Mesenchymal stem cell (in vitro differentiated cells and primary cell): ENCODE data around the gene SLC31A1.

Source experiments
- DNase-seq: peaks from one replicate; pipeline ENCODE4 v3.0.0-alpha.2; 2013
- H2AFZ ChIP-seq: one replicate; pipeline ENCODE4 v1.6.1; 2013; ENCODE audit warnings: low read depth, mild to moderate bottlenecking, control low read depth, inconsistent platforms, low read length, moderate library complexity
- H2AK5ac ChIP-seq: 2 replicates; pipeline ENCODE4 v1.6.1; 2013; ENCODE audit warnings: low read length, moderate library complexity, mild to moderate bottlenecking, inconsistent platforms; ENCODE audit not compliant: severe bottlenecking
- H2BK120ac ChIP-seq: one replicate; pipeline ENCODE4 v1.6.1; 2013; ENCODE audit warnings: low read depth, mild to moderate bottlenecking, inconsistent platforms, low read length, moderate library complexity
- H2BK12ac ChIP-seq, 2 experiments: one replicate each; pipeline ENCODE4 v1.6.1; 2013; ENCODE audit warnings: inconsistent platforms in 2 of 2, low read length in 2 of 2, mild to moderate bottlenecking in 2 of 2, moderate library complexity in 2 of 2, control low read depth in 1 of 2
- H2BK15ac ChIP-seq: one replicate; pipeline ENCODE4 v1.6.1; 2013; ENCODE audit warnings: mild to moderate bottlenecking, low read depth, inconsistent platforms; ENCODE audit not compliant: poor library complexity, severe bottlenecking
- H2BK5ac ChIP-seq: 2 replicates; pipeline ENCODE4 v1.6.1; 2013; ENCODE audit warnings: low read depth, mild to moderate bottlenecking, low read length, control low read depth, inconsistent platforms; ENCODE audit not compliant: poor library complexity, severe bottlenecking
- H3K14ac ChIP-seq, 2 experiments: one replicate each; pipeline ENCODE4 v1.6.1; 2013; ENCODE audit warnings: inconsistent platforms in 2 of 2, low read length in 2 of 2, control low read depth in 1 of 2, mild to moderate bottlenecking in 1 of 2, moderate library complexity in 1 of 2
- H3K18ac ChIP-seq, 2 experiments: one replicate each; pipeline ENCODE4 v1.6.1; 2013; ENCODE audit warnings: inconsistent platforms in 2 of 2, low read length in 2 of 2, control low read depth in 1 of 2, low read depth in 1 of 2, mild to moderate bottlenecking in 1 of 2
- H3K23ac ChIP-seq, 2 experiments: one replicate each; pipeline ENCODE4 v1.6.1; 2013; ENCODE audit warnings: inconsistent platforms in 2 of 2, low read length in 2 of 2, mild to moderate bottlenecking in 2 of 2, moderate library complexity in 2 of 2, control low read depth in 1 of 2
- H3K27ac ChIP-seq: 2 replicates; pipeline ENCODE4 v1.5.1; 2013; ENCODE audit warnings: mild to moderate bottlenecking, moderate library complexity, low read length, control low read depth, inconsistent platforms; ENCODE audit not compliant: poor library complexity, severe bottlenecking
- H3K27me3 ChIP-seq, 2 experiments: 2 replicates each; pipeline versions ENCODE4 v1.6.1 to v1.7.0; 2013; ENCODE audit warnings: low read length in 2 of 2, mild to moderate bottlenecking in 2 of 2, moderate library complexity in 2 of 2, control low read depth in 1 of 2, inconsistent platforms in 1 of 2; ENCODE audit not compliant: control insufficient read depth in 1 of 2, insufficient read depth in 1 of 2
- H3K36me3 ChIP-seq, 2 experiments: 2 replicates each; pipeline versions ENCODE4 v1.6.1 to v1.7.0; 2013; ENCODE audit warnings: low read length in 2 of 2, control low read depth in 1 of 2, inconsistent platforms in 1 of 2, low read depth in 1 of 2, mild to moderate bottlenecking in 1 of 2; ENCODE audit not compliant: insufficient read depth in 2 of 2, control insufficient read depth in 1 of 2
- H3K4ac ChIP-seq, 2 experiments: one replicate each; pipeline ENCODE4 v1.6.1; 2013; ENCODE audit warnings: inconsistent platforms in 2 of 2, low read length in 2 of 2, mild to moderate bottlenecking in 2 of 2, moderate library complexity in 2 of 2, control low read depth in 1 of 2, low read depth in 1 of 2
- H3K4me1 ChIP-seq: 2 replicates; pipeline ENCODE4 v1.6.1; 2013; ENCODE audit warnings: low read depth, low read length, control low read depth; ENCODE audit not compliant: control insufficient read depth, insufficient read depth
- H3K4me2 ChIP-seq: 2 replicates; pipeline ENCODE4 v1.6.1; 2013; ENCODE audit warnings: low read length, mild to moderate bottlenecking, inconsistent platforms; ENCODE audit not compliant: poor library complexity, severe bottlenecking
- H3K4me3 ChIP-seq, 2 experiments: 2 replicates each; pipeline versions ENCODE4 v1.5.1 to v1.7.0; 2013; ENCODE audit warnings: low read length in 2 of 2, mild to moderate bottlenecking in 2 of 2, control low read depth in 1 of 2, low read depth in 1 of 2; ENCODE audit not compliant: insufficient read depth in 1 of 2
- H3K79me1 ChIP-seq: replicated peaks from 2 replicates; pipeline ENCODE4 v1.6.1; 2013; ENCODE audit warnings: mild to moderate bottlenecking, control low read depth, low read length, inconsistent platforms; ENCODE audit not compliant: poor library complexity, severe bottlenecking
- H3K9ac ChIP-seq: 2 replicates; pipeline ENCODE4 v1.7.0; 2013; ENCODE audit warnings: mild to moderate bottlenecking, low read length, moderate library complexity
- H3K9me3 ChIP-seq: 2 replicates; pipeline ENCODE4 v1.7.0; 2013; ENCODE audit warnings: mild to moderate bottlenecking, low read length; ENCODE audit not compliant: control insufficient read depth
- H4K8ac ChIP-seq: one replicate; pipeline ENCODE4 v1.6.1; 2013; ENCODE audit warnings: inconsistent platforms, mild to moderate bottlenecking, low read length, moderate library complexity
- H4K91ac ChIP-seq: one replicate; pipeline ENCODE4 v1.6.1; 2013; ENCODE audit warnings: mild to moderate bottlenecking, low read length, inconsistent platforms
- WGBS: methylation state at CpG from one replicate; pipeline ENCODE4 v1.1.7; 2013; ENCODE audit warnings: mixed read lengths; 5-methylcytosine and 5-hydroxymethylcytosine counted together

The SLC31A1 gene

GRCh38 chr9:113210815-113211214, 10.5 kb upstream of the SLC31A1 start:
- no peak overlapping the region for H2BK15ac ChIP-seq
- H4K8ac ChIP-seq: no peak overlapping the region
- 97% methylated on average over 9 of the region's 10 CpGs for WGBS
- no peaks in the 10 kb centered on the region for H3K9me3 ChIP-seq
- H2BK120ac ChIP-seq: no peak overlapping the region
- H3K27me3 ChIP-seq: no peaks in the 10 kb centered on the region
- no peak overlapping the region for H3K4me2 ChIP-seq
- H3K4me1 ChIP-seq: no peaks in the 10 kb centered on the region
- H3K27ac ChIP-seq: no peak overlapping the region
- no peak overlapping the region for H3K4ac ChIP-seq
- H3K18ac ChIP-seq: no peak overlapping the region
- H2AFZ ChIP-seq: no peak overlapping the region
- H3K79me1 ChIP-seq: peaks cover 31% of the 10 kb centered on the region
- DNase-seq: no peak
- H2BK12ac ChIP-seq: no peak overlapping the region
- no peak overlapping the region for H3K9ac ChIP-seq
- peaks cover 16 to 53% of the 10 kb centered on the region in 2 experiments for H3K36me3 ChIP-seq
- no peak overlapping the region for H3K4me3 ChIP-seq
- H2AK5ac ChIP-seq: no peak overlapping the region
- H4K91ac ChIP-seq: no peak overlapping the region
- H2BK5ac ChIP-seq: no peak overlapping the region
- no peak overlapping the region for H3K23ac ChIP-seq
- no peak overlapping the region for H3K14ac ChIP-seq

GRCh38 chr9:113215132-113215531, 6.2 kb upstream of the SLC31A1 start:
- H3K4me3 ChIP-seq: no peak overlapping the region
- H2BK120ac ChIP-seq: no peak overlapping the region
- H2BK5ac ChIP-seq: no peak overlapping the region
- H3K4me2 ChIP-seq: no peak overlapping the region
- peak; percentile 72 for DNase-seq
- no peak overlapping the region for H2BK12ac ChIP-seq
- peaks cover 31% of the 10 kb centered on the region for H3K79me1 ChIP-seq
- H3K9me3 ChIP-seq: no peaks in the 10 kb centered on the region
- no peak overlapping the region for H3K27ac ChIP-seq
- H3K4me1 ChIP-seq: no peaks in the 10 kb centered on the region
- H4K8ac ChIP-seq: no peak overlapping the region
- no peaks in the 10 kb centered on the region for H3K27me3 ChIP-seq
- WGBS: 67% methylated on average over 1 of the region's 3 CpGs
- H3K9ac ChIP-seq: no peak overlapping the region
- no peak overlapping the region for H3K14ac ChIP-seq
- H3K4ac ChIP-seq: no peak overlapping the region
- no peak overlapping the region for H2AFZ ChIP-seq
- no peak overlapping the region for H3K18ac ChIP-seq
- no peak overlapping the region for H2AK5ac ChIP-seq
- H4K91ac ChIP-seq: no peak overlapping the region
- H3K36me3 ChIP-seq: peaks cover 5 to 18% of the 10 kb centered on the region in 2 experiments
- H2BK15ac ChIP-seq: no peak overlapping the region
- no peak overlapping the region for H3K23ac ChIP-seq

GRCh38 chr9:113216406-113216805, 4.9 kb upstream of the SLC31A1 start:
- Histone ChIP-seq H4K91ac (no peak overlapping the region), H3K9ac (no peak overlapping the region), H4K8ac (no peak overlapping the region), H3K27me3 (no peaks in the 10 kb centered on the region), H3K4me1 (no peaks in the 10 kb centered on the region), H3K14ac (no peak overlapping the region), H3K36me3 (peaks cover 0 to 11% of the 10 kb centered on the region in 2 experiments), H3K4me2 (no peak overlapping the region), H3K79me1 (peaks cover 26% of the 10 kb centered on the region), H3K27ac (no peak overlapping the region), H3K23ac (no peak overlapping the region), H2AK5ac (no peak overlapping the region), H2BK15ac (no peak overlapping the region), H3K9me3 (no peaks in the 10 kb centered on the region), H3K18ac (no peak overlapping the region), H2BK12ac (no peak overlapping the region), H2BK5ac (no peak overlapping the region), H3K4ac (no peak overlapping the region), H2AFZ (no peak overlapping the region), H3K4me3 (no peak overlapping the region), H2BK120ac (no peak overlapping the region)
- WGBS: 82% methylated on average over 2 of the region's 3 CpGs
- no peak for DNase-seq

GRCh38 chr9:113219186-113219936, 2.0 kb upstream of the SLC31A1 start:
- H3K9me3 ChIP-seq: no peaks in the 10 kb centered on the region
- DNase-seq: no peak
- no peak overlapping the region for H2AFZ ChIP-seq
- H2BK120ac ChIP-seq: no peak overlapping the region
- no peak overlapping the region for H3K4ac ChIP-seq
- H3K18ac ChIP-seq: no peak overlapping the region
- no peak overlapping the region for H2BK12ac ChIP-seq
- no peak overlapping the region for H2BK15ac ChIP-seq
- no peak overlapping the region for H3K27ac ChIP-seq
- H3K23ac ChIP-seq: no peak overlapping the region
- H3K79me1 ChIP-seq: peaks cover 16% of the 10 kb centered on the region
- H3K9ac ChIP-seq: peak overlapping the region; percentile 96
- H3K4me3 ChIP-seq: peak overlapping the region in 1 of 2 experiments; percentile 94
- no peak overlapping the region for H4K8ac ChIP-seq
- H4K91ac ChIP-seq: no peak overlapping the region
- H3K14ac ChIP-seq: no peak overlapping the region
- 79% methylated on average over 3 of the region's 3 CpGs for WGBS
- H3K4me2 ChIP-seq: peak overlapping the region; percentile 6
- peaks cover 0 to 4% of the 10 kb centered on the region in 2 experiments for H3K36me3 ChIP-seq
- no peak overlapping the region for H2BK5ac ChIP-seq
- H2AK5ac ChIP-seq: no peak overlapping the region
- no peaks in the 10 kb centered on the region for H3K4me1 ChIP-seq
- no peaks in the 10 kb centered on the region for H3K27me3 ChIP-seq
